GM12872 (cell line): ENCODE data around the gene NSUN7.

Source experiments
- TF ChIP-seq, protein P1 (sequence below): IDR thresholded peaks from 3 replicates; pipeline ENCODE4 v1.5.1; 2011; ENCODE audit warnings: low read depth, mild to moderate bottlenecking, low read length, moderate library complexity; ENCODE audit not compliant: insufficient read depth

Gene NSUN7

DNA sequence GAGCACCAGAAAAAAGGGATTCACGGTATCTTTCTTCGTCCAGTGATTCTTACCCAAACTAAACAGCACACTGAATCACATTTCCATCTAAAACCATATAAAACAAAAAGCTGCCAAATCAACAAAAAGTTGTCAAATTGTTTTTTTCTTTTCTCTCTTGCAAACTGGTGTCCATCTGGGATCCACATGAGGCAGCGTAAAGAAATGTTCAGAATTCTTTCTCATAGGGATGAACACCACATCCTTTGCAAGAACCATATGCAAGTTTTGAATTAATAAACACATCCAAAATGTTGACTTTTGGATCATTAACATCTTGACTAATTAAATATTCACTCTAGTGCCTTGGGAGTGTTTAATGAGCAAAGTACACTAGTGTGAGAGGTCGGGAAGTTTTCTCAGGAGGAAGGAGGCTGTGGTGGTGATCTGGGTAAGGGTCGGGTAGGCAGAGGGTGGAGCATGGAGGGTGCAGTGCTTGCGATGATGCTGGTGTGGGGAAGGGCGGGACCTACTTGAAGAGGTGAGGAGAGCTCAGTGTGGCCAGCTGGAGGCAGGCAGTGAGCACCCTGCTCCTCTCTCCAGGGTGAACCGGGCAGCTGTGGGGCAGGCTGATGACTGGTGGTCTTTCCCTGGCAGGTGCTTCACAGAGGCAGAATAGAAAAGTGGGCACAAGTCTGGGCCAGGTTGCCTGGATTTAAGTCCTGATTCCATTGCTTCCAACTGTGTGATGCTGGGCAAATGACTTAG, 72.8 kb downstream of the NSUN7 start:
- TF ChIP-seq, protein P1, sequence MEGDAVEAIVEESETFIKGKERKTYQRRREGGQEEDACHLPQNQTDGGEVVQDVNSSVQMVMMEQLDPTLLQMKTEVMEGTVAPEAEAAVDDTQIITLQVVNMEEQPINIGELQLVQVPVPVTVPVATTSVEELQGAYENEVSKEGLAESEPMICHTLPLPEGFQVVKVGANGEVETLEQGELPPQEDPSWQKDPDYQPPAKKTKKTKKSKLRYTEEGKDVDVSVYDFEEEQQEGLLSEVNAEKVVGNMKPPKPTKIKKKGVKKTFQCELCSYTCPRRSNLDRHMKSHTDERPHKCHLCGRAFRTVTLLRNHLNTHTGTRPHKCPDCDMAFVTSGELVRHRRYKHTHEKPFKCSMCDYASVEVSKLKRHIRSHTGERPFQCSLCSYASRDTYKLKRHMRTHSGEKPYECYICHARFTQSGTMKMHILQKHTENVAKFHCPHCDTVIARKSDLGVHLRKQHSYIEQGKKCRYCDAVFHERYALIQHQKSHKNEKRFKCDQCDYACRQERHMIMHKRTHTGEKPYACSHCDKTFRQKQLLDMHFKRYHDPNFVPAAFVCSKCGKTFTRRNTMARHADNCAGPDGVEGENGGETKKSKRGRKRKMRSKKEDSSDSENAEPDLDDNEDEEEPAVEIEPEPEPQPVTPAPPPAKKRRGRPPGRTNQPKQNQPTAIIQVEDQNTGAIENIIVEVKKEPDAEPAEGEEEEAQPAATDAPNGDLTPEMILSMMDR = no peak

DNA sequence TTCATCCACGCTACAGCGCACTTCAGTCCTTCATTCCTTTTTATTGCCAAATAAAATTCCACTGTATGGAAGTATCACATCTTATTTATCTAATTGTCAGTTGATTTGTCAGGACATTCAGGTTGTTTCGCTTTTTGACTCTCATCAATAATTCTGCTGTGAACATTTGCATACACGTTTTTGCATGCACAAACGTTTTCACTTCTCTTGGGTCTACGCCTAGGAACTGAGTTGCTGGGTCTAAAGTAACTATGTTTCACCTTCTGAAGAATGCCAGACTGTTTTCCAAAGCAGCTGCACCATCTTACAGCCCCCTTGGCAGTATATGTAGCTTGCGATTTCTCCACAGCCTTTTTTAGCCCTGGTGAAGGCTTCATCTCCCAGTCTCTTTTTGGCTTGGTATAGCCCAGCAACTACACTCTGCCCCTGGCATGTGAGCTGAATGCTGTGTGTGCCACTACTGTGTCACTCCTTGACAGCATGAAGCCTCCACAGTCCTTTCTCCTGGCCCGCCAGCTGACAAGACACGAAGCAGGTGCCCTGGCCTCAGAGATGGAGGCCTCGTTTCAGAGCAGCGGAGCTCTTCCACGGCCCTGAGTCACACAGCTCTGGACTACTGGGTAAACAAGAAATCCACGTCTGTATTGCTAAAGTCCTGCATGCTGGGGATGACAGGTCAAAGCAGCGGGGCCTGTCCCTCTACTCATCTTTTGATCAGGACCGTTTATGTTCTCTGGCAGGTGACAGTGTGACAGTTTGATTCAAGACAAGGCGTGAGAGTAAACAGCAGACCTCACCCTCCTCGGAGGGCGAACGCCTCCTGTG, 75.5 kb downstream of the NSUN7 start:
- TF ChIP-seq, protein P1 = no peak

DNA sequence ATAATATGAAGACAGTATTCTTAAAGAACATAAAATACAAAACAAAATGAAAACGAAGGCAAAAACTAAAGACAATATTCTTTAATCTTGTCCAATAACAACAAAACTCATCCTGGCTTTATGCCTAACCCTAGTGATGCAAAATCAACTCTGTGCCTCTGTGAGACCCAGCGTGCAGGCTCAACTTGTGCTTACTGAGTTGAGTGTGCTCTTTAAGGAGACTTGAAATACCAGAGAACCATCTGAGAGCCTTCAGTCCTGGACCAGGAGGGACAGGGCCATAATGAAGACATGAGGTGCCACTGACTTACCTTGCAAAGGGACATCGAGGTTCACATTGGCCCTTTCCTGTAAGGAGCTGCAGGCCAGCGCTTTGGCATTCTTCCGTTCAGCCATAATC, 77.1 kb downstream of the NSUN7 start:
- TF ChIP-seq, protein P1 = no peak

DNA sequence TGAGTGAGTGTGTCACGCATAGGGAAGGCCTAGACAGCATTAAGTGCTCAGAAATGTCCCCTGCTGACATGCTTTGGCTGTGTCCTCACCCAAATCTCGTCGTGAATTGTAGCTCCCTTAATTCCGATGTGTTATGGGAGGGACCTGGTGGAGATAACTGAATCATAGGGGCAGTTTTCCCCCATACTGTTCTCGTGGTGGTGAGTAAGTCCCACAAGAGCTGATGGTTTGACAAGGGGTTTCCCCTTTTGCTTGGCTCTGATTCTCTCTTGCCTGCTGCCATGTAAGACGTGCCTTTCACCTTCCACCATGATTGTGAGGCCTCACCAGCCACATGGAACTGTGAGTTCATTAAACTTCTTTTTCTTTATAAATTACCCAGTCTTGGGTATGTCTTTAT, 78.0 kb downstream of the NSUN7 start:
- TF ChIP-seq, protein P1 = no peak

DNA sequence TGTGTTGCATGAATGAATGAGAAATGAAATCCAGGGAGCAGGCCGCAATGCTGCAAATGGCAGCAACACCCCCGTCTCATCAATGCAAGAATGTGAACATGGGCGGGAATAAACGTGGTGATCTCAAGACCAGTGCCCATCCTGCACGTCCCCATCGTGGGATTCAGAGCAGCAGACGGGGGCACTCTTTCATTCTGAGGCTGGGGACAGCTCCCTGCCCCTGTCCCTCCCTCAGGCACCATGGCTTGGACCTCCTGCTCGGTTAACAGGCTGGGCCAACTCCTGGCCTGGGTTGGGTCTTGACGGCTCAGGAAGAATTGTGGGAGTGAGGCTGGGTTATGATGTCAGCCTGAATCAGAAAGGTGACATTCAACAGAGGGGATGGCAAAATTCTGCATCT, 78.9 kb downstream of the NSUN7 start:
- TF ChIP-seq, protein P1 = no peak

DNA sequence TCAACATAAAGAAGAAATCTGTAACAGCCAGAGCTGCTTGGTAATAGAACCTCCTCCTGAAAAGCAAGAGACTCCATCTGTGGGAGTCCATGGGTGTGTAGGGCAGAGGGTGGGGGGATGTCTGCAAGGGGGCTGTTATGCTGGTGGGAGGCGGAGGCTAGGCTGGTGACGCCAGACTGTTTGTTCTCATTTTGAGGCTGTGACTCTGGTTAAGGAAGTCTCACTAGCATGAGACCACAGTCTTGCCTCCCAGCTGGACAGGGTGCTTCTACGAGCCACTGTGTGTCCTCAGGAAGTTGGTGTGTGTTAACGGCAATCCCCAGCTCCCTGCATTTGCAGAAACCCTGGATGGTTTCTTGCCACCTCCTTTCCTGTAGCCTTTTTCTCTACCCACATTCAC, 79.8 kb downstream of the NSUN7 start:
- TF ChIP-seq, protein P1 = no peak

DNA sequence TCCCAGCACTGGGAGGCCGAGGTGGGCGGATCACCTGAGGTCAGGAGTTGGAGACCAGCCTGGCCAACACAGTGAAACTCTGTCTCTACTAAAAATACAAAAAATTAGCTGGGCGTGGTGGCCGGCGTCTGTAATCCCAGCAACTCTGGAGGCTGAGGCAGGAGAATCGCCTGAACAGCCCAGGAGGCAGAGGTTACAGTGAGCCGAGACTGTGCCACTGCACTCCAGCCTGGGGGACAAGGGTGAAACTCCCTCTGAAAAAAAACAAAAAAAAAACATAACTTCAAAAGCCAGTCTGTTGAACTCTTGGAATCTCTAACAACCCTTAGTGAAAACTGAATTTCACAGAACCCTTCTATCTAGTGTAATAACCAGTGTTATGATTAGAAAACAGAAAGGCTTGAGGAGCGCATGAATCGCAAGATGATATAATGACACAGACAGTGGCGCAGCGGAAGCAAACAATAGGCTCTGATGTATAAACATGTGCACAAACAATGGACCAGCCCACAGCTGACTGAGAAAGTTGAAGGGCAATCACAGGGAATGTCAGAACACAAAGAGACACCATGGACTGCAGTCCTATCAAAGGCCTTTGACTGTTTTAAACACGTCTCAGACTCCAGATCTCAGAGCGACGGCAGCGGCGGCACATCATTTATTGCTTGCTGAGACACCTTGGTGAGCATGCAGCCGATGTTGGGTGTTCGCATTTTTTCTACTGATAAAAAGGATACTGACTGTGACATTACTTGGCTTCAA, 81.6 kb downstream of the NSUN7 start:
- TF ChIP-seq, protein P1 = no peak
